ENCODE results near the gene FAM234B.

- no peak for TF ChIP-seq CTCF (IDR thresholded peaks at IDR 0.05)
- no peak for TF ChIP-seq POLR2A (IDR thresholded peaks at IDR 0.05)
Observed at GRCh38 chr12:13127444-13127843, 83.3 kb downstream of the FAM234B start.
